Metanephros (tissue), 2 donors: Measurements from ENCODE around the gene LEMD1. TPM values are rescaled to one million over a fixed set of nuclear protein-coding genes. Genes with fewer than 3 reads are reported as not detected.

Experiments used
- small RNA-seq: library from RNA; depleted of rRNA; stranded (forward); fragments of <200 nt; gene quantifications from one replicate; pipeline ENCODE3, GENCODE V24; 2014; ENCODE audit warnings: low replicate concordance
- total RNA-seq: library from RNA; depleted of rRNA; stranded (reverse); fragments of >200 nt; gene quantifications from one replicate; pipeline ENCODE4 v1.2.3, GENCODE V29; 2014

The LEMD1 gene, protein sequence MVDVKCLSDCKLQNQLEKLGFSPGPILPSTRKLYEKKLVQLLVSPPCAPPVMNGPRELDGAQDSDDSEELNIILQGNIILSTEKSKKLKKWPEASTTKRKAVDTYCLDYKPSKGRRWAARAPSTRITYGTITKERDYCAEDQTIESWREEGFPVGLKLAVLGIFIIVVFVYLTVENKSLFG
- 0.88 TPM for total RNA-seq

DNA sequence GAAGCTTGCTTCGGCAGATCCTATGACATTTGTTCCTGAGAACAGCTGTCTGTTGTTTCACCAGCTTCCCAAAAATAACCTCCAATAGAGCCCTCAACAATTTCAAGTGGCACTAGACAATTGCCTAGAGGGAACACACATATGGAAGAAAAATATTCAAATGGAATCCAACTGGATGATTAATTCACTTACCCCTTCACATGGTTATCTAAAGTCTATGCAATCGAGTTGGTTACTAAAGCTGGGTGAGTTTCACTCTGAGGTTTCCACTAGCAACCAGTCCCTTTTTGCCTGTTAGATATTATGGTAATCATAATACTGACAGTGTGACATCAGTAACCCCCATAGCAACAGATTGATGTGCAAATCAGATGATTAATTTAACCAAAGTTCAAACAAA lies at the start of gene LEMD1:
TSS of gene LEMD1 (minus strand) at position 259 of the 400 bp plus-strand sequence. CDS start 1,520 bp downstream, outside the sequence.

DNA sequence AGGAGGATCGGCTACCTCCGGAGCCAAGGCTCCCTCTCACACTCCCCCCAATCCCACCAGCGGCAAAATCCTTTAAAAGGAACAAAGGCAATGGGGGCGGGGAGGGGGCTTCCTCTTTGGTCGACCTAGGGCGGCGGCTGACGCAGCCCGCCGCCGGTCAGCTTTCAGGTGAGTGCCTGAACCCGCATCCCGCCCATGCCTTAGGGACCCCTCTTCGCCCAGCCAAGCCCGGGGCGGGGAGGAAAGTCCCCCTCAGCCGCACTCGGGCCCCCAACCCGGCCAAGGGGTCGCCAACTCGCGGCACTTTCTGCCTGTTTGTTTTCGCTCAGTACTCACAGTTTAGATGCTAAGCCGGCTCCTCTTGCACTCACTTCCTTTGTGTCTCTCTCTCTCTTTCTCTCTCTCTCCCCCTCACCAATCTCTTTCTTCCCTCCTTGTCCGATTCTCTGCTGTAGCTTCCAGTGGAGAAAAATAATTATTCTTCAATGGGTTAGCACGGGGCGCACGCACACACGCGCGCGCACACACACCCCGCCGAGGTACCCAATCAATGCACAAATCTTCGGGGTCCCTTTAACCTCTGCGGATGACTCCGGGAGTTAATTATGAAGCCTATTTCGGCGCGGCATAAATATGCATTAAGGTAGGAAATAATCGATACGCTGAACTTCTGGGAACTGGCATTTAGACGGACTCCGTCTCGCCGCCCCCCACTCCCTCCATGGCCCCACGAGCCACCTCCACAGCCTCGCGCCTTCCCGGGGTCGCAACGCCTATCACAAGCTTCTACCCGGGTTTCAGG lies 33.9 kb upstream of the LEMD1 start, which contains the start of gene BLACAT1:
TSS of gene BLACAT1 (minus strand) at position 465 of the 802 bp plus-strand sequence.

DNA sequence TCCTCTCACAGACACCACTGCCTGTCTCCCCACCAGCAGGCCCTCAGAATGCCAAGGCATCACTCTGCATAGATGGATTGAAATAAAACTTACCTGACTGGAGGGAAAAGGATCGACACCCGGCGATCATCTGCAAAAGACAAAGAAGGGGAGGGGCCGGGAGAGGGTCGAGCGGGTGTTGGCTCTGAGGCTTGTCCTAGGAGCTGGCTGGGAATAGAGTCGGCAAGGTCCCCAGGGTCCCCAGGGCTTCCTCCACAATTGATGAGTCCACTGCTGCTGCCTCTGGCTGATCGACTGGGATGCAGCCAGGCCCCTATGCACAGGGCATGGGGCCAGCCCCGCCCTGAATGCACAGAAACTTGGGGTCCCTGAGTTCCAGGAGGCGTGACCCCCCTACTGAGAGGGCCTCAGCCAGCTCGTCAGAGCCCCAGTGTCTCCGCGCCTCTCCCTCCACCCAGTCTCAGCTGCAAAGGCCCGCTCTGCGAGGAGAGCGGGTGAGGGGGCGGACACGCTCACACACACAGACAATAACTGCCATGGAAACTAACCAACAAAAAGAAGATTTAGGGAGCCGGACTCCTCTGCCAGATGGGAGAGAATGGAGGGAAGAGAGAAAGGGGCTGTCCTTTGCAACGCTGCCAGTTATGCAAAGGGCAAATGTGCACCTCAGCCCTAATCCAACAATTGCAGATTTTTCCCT lies 65.3 kb downstream of the LEMD1 start, which contains the start of gene KLHDC8A:
TSS of gene KLHDC8A (minus strand) at position 483 of the 700 bp plus-strand sequence. CDS start 13,318 bp downstream, outside the sequence.

Small RNA genes lying within 50 kb of the gene (small RNA-seq; reads per million reads assigned to genes)
- gene MIR135B (5.1 reads per million, percentile 93 among the genes with 10 or more reads in this experiment), gene SNRPGP10 (not detected)

Other genes with a start within 250 kb of the LEMD1 start
- gene DSTYK, start 210.4 kb downstream of the LEMD1 start, total RNA-seq = 20.0 TPM
- gene TMCC2, start 194.1 kb downstream of the LEMD1 start, total RNA-seq = 27.7 TPM
- 26.0 TPM for gene NUAK2, start 100.3 kb downstream of the LEMD1 start, total RNA-seq
- gene KLHDC8A, start 65.1 kb downstream of the LEMD1 start, total RNA-seq = 4.8 TPM
- gene BLACAT1, start 34.0 kb upstream of the LEMD1 start, total RNA-seq = 0.70 TPM
- gene CDK18, start 82.6 kb upstream of the LEMD1 start, total RNA-seq = 22.9 TPM
- 16.4 TPM for gene ELK4, start 210.0 kb upstream of the LEMD1 start, total RNA-seq